Measurements from ENCODE around the gene SPR.

GRCh38 chr2:72921853-72922252, 34.6 kb downstream of the SPR start:
- no peak for TF ChIP-seq CTCF (IDR thresholded peaks at IDR 0.05; ENCODE audit: extremely low read depth in 1 of 2, insufficient read depth in 1 of 2, low read depth in 1 of 2, low read length in 2 of 2)
- TF ChIP-seq EZH2 (IDR thresholded peaks at IDR 0.05; ENCODE audit: borderline replicate concordance, low read depth, low read length, severe bottlenecking): no peak
- no peak for TF ChIP-seq POLR2AphosphoS5 (IDR thresholded peaks at IDR 0.05; ENCODE audit: insufficient read depth, low read depth, low read length)
- no peak for TF ChIP-seq POLR2A (IDR thresholded peaks at IDR 0.05; ENCODE audit: low read depth, low read length)
- no peak for TF ChIP-seq GATA2 (IDR thresholded peaks at IDR 0.05; ENCODE audit: insufficient read depth, insufficient read length, low read depth, low read length)
- no peak for TF ChIP-seq MYC (IDR thresholded peaks at IDR 0.05; ENCODE audit: low read depth, low read length)
- no peak for TF ChIP-seq FOS (IDR thresholded peaks at IDR 0.05; ENCODE audit: borderline replicate concordance, insufficient read depth, low read length)
- no peak for TF ChIP-seq MAX (IDR thresholded peaks at IDR 0.05; ENCODE audit: insufficient read depth, insufficient read length)
- TF ChIP-seq JUN (IDR thresholded peaks at IDR 0.05; ENCODE audit: borderline replicate concordance, insufficient read depth, insufficient read length, low read depth): no peak
